Measurements from ENCODE around the gene PXK. TPM values are rescaled to one million over a fixed set of nuclear protein-coding genes. Genes with fewer than 3 reads are reported as not detected.

The PXK gene
- total RNA-seq, 2 donors from 2014 or later, result 8.2 to 12.7 TPM

DNA sequence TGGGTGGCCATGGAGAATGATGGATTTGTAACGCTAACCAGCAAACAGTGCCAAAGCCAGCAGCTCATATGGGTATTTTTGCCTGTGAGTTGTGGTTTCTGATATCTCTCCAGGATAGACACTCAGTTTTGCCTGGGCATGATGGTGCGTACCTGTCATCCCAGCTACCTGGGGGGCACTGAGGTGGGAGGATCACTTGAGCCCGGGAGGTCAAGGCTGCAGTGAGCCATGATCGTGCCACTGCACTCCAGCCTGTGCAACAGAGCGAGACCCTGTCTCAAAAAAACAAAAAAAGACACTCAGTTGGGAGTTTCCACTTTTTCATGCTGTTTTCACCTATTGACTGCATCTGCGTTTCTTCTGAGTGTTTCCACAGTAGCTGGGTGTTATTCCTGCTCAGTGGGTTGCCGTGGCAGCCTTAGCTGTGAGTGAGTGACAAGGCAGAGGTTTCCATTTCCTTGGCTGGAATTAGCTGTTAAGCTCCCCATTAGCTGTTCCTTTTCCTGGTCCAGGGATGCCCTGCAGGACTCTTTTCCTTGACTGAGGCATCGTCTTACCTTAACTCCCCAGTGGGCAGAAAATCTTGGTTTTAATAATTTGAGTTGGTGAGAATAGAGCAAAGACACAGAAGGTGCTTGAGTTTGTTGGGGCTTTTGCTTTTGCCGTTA is 40.9 kb upstream of the PXK start:
- Histone ChIP-seq H3K9me3 (no peaks in the 10 kb centered on the region), H3K4me1 (no peaks in the 10 kb centered on the region), H3K36me3 (replicated peaks in 1 of 2; ENCODE audit: insufficient read depth in 1 of 2, low read depth in 2 of 2) (no peaks in the 10 kb centered on the region), H3K27ac (no peak overlapping the region), H3K4me3 (no peak overlapping the region), H3K27me3 (no peaks in the 10 kb centered on the region)
- ATAC-seq (no peak), DNase-seq (no peak)
- TF ChIP-seq POLR2A (IDR thresholded peaks at IDR 0.05) (no peak), CTCF (IDR thresholded peaks at IDR 0.05) (no peak)
- 76 to 81% methylated on average over 9 of the region's 9 CpGs for WGBS, 2 donors
- intact Hi-C loops (cut with DNase I), result no loop called here

GRCh38 chr3:58292866-58293265 is 39.8 kb upstream of the PXK start:
- Histone ChIP-seq H3K36me3 (replicated peaks in 1 of 2; ENCODE audit: insufficient read depth in 1 of 2, low read depth in 2 of 2) (no peaks in the 10 kb centered on the region), H3K27me3 (no peaks in the 10 kb centered on the region), H3K4me1 (no peaks in the 10 kb centered on the region), H3K27ac (no peak overlapping the region), H3K4me3 (no peak overlapping the region), H3K9me3 (no peaks in the 10 kb centered on the region)
- TF ChIP-seq CTCF (IDR thresholded peaks at IDR 0.05), result no peak
- TF ChIP-seq POLR2A (IDR thresholded peaks at IDR 0.05), result no peak
- intact Hi-C loops (cut with DNase I), result no loop called here
- WGBS, 2 donors, result 63 to 85% methylated on average over 10 of the region's 10 CpGs
- no peak for DNase-seq
- no peak for ATAC-seq

- Histone ChIP-seq H3K9me3 (no peaks in the 10 kb centered on the region), H3K36me3 (replicated peaks in 1 of 2; ENCODE audit: insufficient read depth in 1 of 2, low read depth in 2 of 2) (no peaks in the 10 kb centered on the region), H3K4me1 (no peaks in the 10 kb centered on the region), H3K4me3 (no peak overlapping the region), H3K27ac (no peak overlapping the region), H3K27me3 (no peaks in the 10 kb centered on the region)
- DNase-seq (no peak), ATAC-seq (no peak)
- intact Hi-C loops (cut with DNase I), result no loop called here
- WGBS, 2 donors, result 17 to 57% methylated on average over 2 to 9 of the region's 9 CpGs
- TF ChIP-seq POLR2A (IDR thresholded peaks at IDR 0.05) (no peak), CTCF (IDR thresholded peaks at IDR 0.05) (no peak)
These were observed 39.2 kb upstream of the PXK start for GRCh38 chr3:58293516-58293915.

DNA sequence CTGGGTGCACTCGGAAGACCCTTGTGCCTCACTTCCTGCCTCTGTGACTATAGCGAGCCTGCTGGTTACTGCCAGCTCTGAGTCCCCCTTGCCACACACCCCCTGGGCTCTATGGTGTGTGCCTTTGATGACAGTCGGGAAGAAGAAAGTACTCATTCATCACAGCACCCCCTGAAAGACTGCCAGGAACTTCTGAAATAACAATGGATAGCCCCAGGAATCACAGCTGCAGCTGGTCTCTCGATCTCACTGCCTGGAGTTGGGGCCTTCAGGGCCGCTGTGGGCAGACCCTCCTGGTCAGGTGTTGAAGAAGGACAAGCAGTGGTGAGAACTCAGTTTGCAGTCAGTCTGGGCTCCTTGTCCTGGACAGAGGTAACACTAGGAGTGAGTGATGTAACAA is 36.4 kb upstream of the PXK start:
- ATAC-seq (no peak), DNase-seq (no peak)
- H3K36me3 ChIP-seq (replicated peaks in 1 of 2; ENCODE audit: insufficient read depth in 1 of 2, low read depth in 2 of 2), result no peaks in the 10 kb centered on the region
- no peak overlapping the region for H3K4me3 ChIP-seq
- H3K9me3 ChIP-seq, result no peaks in the 10 kb centered on the region
- intact Hi-C loops (cut with DNase I), result loop anchor here (5.0 kb wide), 2 partner anchors 104 to 289 kb away; partner anchors contain the start of gene FLNB
- 37 to 50% methylated on average over 3 to 5 of the region's 5 CpGs for WGBS, 2 donors
- TF ChIP-seq CTCF (IDR thresholded peaks at IDR 0.05), result no peak
- TF ChIP-seq POLR2A (IDR thresholded peaks at IDR 0.05), result no peak
- H3K27me3 ChIP-seq, result no peaks in the 10 kb centered on the region
- no peak overlapping the region for H3K27ac ChIP-seq
- no peaks in the 10 kb centered on the region for H3K4me1 ChIP-seq

- WGBS, 2 donors, result 35 to 50% methylated on average over 5 to 6 of the region's 6 CpGs
- DNase-seq, result no peak
- Histone ChIP-seq H3K27me3 (no peaks in the 10 kb centered on the region), H3K4me1 (no peaks in the 10 kb centered on the region), H3K9me3 (no peaks in the 10 kb centered on the region), H3K4me3 (no peak overlapping the region), H3K36me3 (replicated peaks in 1 of 2; ENCODE audit: insufficient read depth in 1 of 2, low read depth in 2 of 2) (no peaks in the 10 kb centered on the region), H3K27ac (no peak overlapping the region)
- ATAC-seq, result no peak
- TF ChIP-seq POLR2A (IDR thresholded peaks at IDR 0.05), result no peak
- TF ChIP-seq CTCF (IDR thresholded peaks at IDR 0.05), result no peak
- intact Hi-C loops (cut with DNase I), result loop anchor here (5.0 kb wide), 2 partner anchors 105 to 290 kb away; partner anchors contain the start of gene FLNB
These were observed 35.8 kb upstream of the PXK start for GRCh38 chr3:58296843-58297242.
